DMS 273 (cell line): ENCODE measurements around the gene UGT1A6.
A peak's percentile ranks its signal among the peaks of the same experiment; 100 is the strongest.
"Not testable (repeated sequence)": the region's sequence is repeated elsewhere in the genome, so short reads cannot be mapped to it uniquely, and the experiment has no call there.

Source experiments
- DNase-seq: peaks from one replicate; lab custom pipeline; 2025; ENCODE audit not compliant: unreplicated experiment; lab: John Stamatoyannopoulos, UW

Gene UGT1A6

GRCh38 chr2:233692648-233693047 lies at the start of gene UGT1A6:
Gene UGT1A6 (plus strand): TSS chr2:233692890. CDS start chr2:233693005, 115 bp downstream.
- DNase-seq = no peak

- DNase-seq = peak; percentile 13
These were observed 49.6 kb upstream of the UGT1A6 start for GRCh38 chr2:233643128-233643527.

- not testable (repeated sequence) for DNase-seq
These were observed 46.7 kb upstream of the UGT1A6 start for GRCh38 chr2:233646033-233646432.

GRCh38 chr2:233650981-233651380 lies 41.7 kb upstream of the UGT1A6 start:
- DNase-seq = no peak

- DNase-seq = no peak
These were observed 41.3 kb upstream of the UGT1A6 start for GRCh38 chr2:233651430-233651829.

- no peak for DNase-seq
These were observed 38.2 kb upstream of the UGT1A6 start for GRCh38 chr2:233654501-233654900.

GRCh38 chr2:233655043-233655442 lies 37.6 kb upstream of the UGT1A6 start:
- no peak for DNase-seq

GRCh38 chr2:233655943-233656342 lies 36.7 kb upstream of the UGT1A6 start:
- not testable (repeated sequence) for DNase-seq

GRCh38 chr2:233656443-233656842 lies 36.2 kb upstream of the UGT1A6 start:
- no peak for DNase-seq

GRCh38 chr2:233658610-233659009 lies 34.1 kb upstream of the UGT1A6 start:
- no peak for DNase-seq

- no peak for DNase-seq
These were observed 28.8 kb upstream of the UGT1A6 start for GRCh38 chr2:233663911-233664310.

- DNase-seq = no peak
These were observed 24.0 kb upstream of the UGT1A6 start for GRCh38 chr2:233668605-233669260.

- no peak for DNase-seq
These were observed 21.2 kb upstream of the UGT1A6 start, which contains the start of gene UGT1A9 for GRCh38 chr2:233671290-233672161. Gene UGT1A9 (plus strand): TSS chr2:233671898. CDS start chr2:233671935, 37 bp downstream.

GRCh38 chr2:233672886-233673285 lies 19.8 kb upstream of the UGT1A6 start:
- DNase-seq = no peak

- no peak for DNase-seq
These were observed 18.8 kb upstream of the UGT1A6 start for GRCh38 chr2:233673896-233674295.

GRCh38 chr2:233674314-233674713 lies 18.4 kb upstream of the UGT1A6 start:
- DNase-seq = no peak

GRCh38 chr2:233674995-233675394 lies 17.7 kb upstream of the UGT1A6 start:
- DNase-seq = peak; percentile 81

- no peak for DNase-seq
These were observed 16.6 kb upstream of the UGT1A6 start for GRCh38 chr2:233676046-233676445.

- DNase-seq = no peak
These were observed 13.5 kb upstream of the UGT1A6 start for GRCh38 chr2:233679196-233679595.

- DNase-seq = no peak
These were observed 12.2 kb upstream of the UGT1A6 start for GRCh38 chr2:233680361-233681045.

GRCh38 chr2:233681521-233682099 lies 11.1 kb upstream of the UGT1A6 start, which contains the start of gene UGT1A7:
Gene UGT1A7 (plus strand): TSS chr2:233681901. CDS start chr2:233681938, 37 bp downstream.
- DNase-seq = no peak
